SHP77 treated with DMSO at 0.1 percent for 48 hours (cell line): ENCODE results near the gene EXOC6B.

Experiments used
- DNase-seq: peaks from one replicate; lab custom pipeline; 2025; lab: John Stamatoyannopoulos, UW

EXOC6B gene

DNA sequence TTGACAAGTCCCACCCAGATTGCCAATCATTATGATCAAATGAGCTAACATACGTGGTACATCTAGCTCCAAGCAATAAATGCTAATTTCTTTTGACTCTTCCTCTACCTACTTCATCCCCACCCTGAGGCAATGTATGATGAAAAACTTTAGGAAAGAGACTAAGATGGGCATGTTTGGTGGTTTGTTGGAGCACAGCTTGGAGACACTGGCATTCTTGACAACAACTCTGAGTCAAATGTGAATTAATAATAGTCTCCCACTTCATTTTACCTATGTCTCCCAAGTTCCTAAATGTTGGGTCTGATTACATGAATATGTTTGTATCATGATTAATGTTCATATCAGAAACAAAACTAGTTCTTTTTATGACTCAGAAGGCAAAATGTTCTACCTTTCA, 36.6 kb downstream of the EXOC6B start:
- DNase-seq = no peak

DNA sequence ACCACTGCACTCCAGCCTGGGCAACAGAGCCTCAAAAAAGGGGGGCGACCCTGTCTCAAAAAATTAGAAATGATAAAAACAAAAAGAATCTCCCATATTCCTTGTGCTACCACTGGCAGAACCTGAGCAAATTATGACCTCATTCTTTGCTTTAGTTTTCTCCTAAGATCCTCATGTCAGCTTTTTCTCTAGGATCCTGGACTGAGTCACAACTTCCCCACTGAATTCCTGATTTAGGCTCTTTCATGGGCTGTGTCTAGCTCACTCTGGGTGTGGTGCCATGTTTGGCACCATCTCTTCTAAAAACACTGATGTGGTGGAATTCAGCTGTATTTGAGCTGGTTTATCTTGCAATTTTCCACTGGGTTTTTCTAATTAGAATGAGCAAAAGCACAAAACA, 37.1 kb downstream of the EXOC6B start:
- DNase-seq = no peak

- no peak for DNase-seq
Measured at GRCh38 chr2:72785517-72785916, 40.3 kb downstream of the EXOC6B start.

DNA sequence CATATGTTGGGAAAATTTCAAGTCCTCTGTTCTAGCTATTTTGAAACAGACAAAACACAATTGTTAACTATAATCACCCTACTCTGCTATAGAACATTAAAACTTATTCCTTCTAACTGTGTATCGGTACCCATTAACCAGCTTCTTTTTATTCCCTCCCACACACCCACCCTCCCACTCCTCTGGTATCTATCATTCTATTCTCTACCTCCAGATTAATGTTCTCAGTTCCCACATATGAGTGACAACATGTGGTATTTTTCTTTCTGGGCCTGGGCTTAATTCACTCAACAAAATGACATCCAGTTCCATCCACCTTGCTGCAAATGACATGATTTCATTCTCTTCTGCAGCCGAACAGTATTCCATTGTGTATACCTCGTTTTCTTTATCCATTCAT, 43.3 kb downstream of the EXOC6B start:
- DNase-seq = no peak

- no peak for DNase-seq
Measured at GRCh38 chr2:72781480-72781879, 44.4 kb downstream of the EXOC6B start.

DNA sequence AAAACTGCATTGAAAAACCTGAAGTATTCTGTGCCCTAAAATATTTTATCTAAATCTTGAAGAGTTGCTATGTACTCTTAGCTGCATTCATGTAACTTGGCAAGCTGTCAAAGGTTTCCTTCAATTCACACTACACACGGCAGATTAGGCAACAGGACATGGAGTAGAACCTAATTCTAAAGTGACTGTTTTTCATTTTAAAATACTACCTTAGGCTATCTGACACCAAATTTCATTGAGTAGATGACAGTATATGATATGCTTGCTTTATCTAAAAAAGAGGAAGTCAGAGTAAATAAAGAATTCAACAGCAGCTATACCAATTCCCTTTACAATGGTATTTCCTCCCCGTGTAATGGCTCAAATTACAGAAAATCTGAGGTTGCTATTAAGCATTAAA, 45.4 kb downstream of the EXOC6B start:
- no peak for DNase-seq

DNA sequence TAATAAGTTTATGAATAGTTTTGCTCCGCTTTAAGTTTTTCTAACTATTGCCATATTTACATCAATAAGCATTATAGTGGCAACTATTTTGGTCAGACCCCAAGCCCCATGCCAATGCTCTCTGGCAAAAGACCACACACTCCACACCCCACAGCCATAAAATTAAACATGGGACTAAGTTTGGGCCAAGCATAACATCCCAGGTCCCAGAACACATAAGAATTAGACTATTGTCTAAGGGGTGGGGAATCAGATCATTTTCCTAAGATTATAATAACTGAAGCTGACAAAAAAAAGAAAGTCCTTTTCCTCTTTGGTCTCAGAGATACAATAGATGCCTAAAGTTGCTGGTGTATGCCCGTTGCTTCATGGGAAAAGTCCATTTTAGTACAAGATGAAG, 46.3 kb downstream of the EXOC6B start:
- no peak for DNase-seq

- DNase-seq = no peak
Measured at GRCh38 chr2:72778410-72778809, 47.4 kb downstream of the EXOC6B start.

DNA sequence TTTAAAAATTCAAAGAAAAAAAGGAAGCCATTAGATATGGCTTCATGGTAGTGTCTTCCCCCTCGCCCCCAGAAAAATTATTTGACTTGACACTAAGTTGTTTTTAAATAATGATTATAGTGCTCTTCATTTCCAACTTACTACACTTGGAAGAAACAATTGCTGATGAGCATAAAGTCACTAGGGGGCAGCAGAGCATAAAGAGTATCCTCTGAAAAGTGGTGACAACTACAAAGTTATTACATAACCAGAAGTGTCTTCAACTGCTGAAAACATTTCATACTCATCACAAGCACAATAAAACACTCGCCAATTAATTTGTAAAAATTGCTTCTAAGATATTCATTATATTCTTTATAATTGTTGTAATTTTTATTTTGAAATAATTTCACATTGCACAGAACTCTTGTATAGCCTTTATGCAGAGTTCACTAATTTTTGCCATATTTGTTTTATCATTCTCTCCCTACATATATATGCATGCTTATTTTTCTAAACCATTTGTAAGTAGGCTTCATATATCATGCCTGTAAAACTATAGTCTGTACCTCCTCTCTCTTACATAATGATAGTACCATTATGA, 54.9 kb downstream of the EXOC6B start:
- DNase-seq = peak; percentile 33

- no peak for DNase-seq
Measured at GRCh38 chr2:72765997-72766609, 59.7 kb downstream of the EXOC6B start.

DNA sequence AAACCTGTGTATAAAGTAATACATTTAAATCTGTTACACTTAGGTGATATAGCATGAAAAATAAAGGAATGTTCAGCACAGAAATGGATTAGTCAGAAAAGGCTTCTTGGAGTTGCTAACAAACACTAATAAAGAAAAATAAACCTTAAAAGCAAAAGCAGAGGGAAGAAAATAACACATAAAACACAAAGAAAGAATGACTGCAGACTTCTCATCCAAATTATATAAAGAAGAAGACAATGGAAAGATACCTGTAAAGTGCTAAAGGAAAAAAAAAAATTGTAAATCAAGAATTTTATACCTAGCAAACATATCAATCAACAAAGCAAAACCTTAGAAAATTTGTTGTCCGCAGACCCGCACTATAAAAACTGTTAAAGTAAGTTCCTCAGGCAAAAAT, 63.6 kb downstream of the EXOC6B start:
- DNase-seq = no peak

DNA sequence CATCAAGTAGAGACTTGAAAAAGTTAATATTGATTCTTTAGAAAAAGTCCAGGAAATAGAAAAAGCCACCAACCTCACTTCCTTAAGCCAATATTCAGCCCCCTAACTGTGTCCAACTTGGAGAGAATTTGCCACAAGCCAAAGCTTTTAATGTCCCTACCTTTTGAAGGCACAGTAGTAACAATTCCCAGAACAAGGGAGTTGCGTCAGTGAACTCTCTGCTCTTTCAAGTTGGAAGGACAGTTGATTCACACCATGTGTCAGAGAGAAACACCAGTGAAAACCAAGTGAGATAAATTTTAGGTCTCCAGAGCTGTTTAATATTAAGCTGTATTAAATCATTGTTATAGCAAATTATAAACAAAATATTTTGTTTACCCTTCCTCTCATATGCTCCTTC, 66.1 kb downstream of the EXOC6B start:
- DNase-seq = no peak

DNA sequence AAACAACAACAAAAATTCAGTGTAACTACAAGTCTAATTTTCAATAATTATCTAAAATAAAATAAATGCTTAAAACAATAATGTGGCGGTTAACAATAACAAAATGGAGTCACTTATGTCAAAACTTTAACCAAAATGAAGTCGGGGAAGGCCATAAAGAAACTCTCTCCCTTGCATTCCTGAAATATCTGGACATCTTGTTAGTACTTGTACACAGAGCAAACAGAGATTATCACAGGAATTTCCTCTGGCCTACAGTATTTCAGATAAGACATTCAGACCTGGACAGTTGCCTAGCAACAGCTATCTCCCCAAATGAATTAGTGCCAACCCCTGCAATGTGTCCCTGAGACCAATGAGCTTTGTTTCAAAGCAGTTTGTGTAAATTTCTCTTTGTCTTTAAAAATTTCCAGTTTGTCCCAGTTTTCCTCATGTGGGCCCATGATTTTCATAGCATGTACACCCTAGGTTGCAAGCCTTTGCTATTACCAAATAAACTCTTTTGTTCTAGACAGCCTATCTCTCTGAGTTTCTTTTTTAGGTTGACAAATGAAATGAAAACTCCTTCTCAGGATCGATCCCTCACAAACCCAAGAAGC, 68.6 kb downstream of the EXOC6B start:
- DNase-seq = no peak

DNA sequence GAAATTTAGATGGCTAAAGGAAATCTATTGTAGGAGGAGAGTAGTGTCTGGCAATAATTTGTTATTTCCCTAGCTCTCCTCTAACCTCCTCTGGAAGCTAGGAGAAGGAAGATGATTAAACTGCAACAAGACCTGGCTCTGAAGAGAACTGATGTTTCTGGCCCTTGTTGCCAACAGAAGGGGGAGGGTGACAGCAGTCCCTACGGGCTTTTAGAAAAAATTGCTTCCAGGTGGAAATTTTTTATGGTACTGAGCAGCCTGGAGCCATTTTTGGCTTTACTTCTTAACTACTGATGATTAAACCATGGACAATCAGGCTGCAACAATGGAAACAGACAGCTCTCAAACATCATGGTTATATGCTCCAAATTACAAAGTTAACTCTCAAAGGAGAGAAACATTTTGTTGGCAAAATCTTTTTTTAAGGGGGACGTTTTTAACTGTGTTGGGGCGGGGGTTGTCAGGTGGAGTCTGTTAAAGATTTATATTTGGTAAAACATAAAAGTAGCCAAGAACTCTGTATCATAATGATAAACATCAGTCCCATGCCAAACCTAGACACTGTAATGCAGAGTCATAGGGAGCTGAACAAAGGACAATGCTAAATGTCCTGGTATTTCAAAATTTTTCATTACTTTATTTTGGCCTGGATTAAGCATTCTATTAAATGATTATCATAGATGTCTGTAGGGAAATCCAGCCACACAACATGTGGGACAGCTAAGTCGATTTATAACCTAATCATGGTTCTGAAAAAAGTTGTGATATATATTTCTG, 70.0 kb downstream of the EXOC6B start:
- DNase-seq = no peak

- DNase-seq = no peak
Measured at GRCh38 chr2:72754628-72755320, 71.1 kb downstream of the EXOC6B start.

DNA sequence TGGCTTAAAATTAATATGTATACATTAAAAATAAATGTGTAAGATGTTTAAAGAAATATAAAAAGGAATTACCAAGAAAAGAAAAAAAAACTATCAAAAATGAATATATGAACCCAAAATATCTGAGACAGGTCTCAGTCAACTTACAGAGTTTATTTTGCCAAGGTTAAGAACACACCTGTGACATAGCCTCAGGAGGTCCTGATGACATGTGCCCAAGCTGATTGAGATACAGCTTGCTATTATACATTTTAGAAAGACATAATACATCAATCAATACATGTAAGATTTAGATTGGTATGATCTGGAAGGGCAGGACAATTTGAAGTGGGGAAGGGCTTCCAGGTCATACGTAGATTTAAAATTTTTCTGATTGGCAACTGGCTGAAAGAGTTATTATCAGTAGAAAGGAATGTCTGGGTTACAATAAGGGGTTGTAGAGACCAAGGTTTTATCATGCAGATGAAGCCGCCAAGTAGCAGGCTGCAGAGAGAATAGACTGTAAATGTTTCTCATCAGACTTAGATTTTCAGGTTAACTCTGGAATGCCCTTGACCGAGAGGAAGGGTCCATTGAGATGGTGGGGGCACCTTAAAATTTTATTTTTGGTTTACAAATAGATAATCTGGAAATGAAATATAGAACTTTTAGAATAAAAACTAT, 74.7 kb downstream of the EXOC6B start:
- DNase-seq = no peak

GRCh38 chr2:72750466-72750865, 75.4 kb downstream of the EXOC6B start:
- no peak for DNase-seq

DNA sequence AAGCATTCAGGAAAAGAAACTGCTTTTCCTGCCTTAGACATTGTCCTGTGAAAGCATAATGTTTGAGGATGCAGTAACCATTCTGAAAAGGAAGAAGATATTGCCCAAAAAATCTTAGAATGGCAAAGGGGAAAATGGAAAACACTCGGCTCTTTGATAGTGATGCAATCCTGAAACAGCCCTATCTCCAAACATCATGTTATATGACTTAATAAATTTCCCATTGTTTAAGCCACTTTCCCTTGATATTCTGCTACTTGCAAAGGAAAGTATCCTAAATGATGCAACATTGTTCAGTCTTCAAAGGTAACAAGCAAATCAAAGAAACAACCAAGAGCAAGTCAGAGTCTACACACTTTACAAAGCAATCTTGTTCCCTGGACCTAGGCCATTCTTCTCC, 78.5 kb downstream of the EXOC6B start:
- DNase-seq = no peak

DNA sequence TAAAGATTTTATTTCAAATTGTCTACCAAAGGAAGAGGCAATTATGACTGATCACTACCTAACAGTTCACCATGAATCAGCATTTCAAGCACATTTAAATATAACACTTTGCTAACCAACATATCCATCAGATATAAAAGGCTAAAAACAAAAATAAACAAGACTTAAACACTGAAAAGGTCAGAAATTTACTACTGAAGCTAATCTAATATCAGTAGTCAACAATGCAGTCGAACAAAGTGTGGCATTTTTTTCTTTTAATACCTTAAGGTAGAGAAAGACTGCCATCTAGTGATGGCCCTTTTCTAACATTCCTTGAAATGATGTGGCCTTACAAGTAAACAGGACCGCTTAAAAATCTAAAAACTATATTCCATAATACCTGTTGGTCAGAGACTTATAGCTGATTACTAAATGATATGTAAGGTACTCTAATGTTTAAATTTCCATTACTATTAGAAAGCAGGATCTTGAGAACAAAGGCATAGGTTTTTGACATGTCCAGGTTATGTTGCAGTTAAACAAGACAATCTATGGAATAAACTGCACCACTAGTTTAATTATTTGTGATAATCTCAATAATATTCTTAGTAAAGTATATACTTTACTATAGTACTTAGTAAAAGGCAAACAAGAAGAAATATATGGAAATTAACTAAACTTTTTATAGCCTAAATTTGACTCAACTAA, 80.0 kb downstream of the EXOC6B start:
- peak; percentile 1 for DNase-seq

DNA sequence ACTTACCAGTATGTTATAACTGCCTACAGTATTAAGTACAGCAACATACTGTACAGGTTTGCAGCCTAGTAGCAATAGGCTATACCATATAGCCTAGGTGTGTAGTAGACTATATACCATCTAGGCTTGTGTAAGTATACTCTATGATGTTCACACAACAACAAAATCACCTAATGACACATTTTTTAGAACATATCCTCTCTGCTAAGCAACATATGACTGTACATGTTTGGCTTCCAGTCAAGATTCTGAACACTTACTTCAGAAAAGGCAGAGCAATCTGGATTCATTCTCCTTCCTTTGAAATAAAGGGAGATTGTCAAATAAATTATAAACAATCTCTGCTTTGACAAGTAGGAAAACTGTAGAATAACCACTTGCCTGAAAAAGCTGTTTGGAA, 81.8 kb downstream of the EXOC6B start:
- no peak for DNase-seq

DNA sequence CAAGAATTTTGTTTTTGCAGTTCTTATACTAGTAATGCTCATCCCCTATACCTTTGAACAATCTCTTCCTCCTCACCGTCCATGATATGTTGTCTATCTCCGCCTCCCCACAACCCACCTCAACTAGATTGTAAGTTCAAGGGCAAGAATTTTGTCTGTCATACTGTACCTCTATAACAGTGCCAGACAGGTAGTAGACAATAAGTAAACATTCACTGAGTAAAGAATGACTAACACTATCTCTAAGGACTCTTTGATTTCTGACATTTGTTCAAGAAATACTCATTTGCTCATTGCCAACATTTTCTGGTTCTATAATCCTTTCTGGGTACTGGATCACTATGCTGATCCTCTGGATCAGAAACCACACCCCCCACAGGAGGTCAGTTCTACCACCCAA, 82.4 kb downstream of the EXOC6B start:
- no peak for DNase-seq
